ENCODE measurements around the gene SLC5A5.

Gene SLC5A5

GRCh38 chr19:17847538-17848366 is 24.0 kb upstream of the SLC5A5 start, which contains the start of gene JAK3:
Gene JAK3, minus strand, starts transcription at chr19:17847982. Its CDS starts 3,565 bp downstream, at chr19:17844417.
- DNase-seq, result peak; percentile 61 to 82 (median 76)

GRCh38 chr19:17848595-17849292 is 23.0 kb upstream of the SLC5A5 start:
- DNase-seq, result no peak

GRCh38 chr19:17854061-17854460 is 17.7 kb upstream of the SLC5A5 start:
- DNase-seq, result no peak

- DNase-seq, result peak; percentile 92 to 96 (median 94)
Measured at GRCh38 chr19:17855280-17856152, 16.2 kb upstream of the SLC5A5 start.

- DNase-seq, result peak; percentile 93 to 98 (median 96)
Measured at GRCh38 chr19:17859533-17860330, 12.0 kb upstream of the SLC5A5 start, which contains the start of gene RPL18A. Gene RPL18A, plus strand, starts transcription at chr19:17859910. Its CDS starts 47 bp downstream, at chr19:17859957.

GRCh38 chr19:17860331-17860992 is 11.3 kb upstream of the SLC5A5 start:
- DNase-seq, result no peak

- no peak for DNase-seq
Measured at GRCh38 chr19:17860993-17861360, 10.8 kb upstream of the SLC5A5 start.

GRCh38 chr19:17861542-17862402 is 10.0 kb upstream of the SLC5A5 start:
- no peak for DNase-seq

GRCh38 chr19:17862711-17863519 is 8.8 kb upstream of the SLC5A5 start:
- no peak for DNase-seq

GRCh38 chr19:17863520-17864182 is 8.1 kb upstream of the SLC5A5 start:
- DNase-seq, result no peak

GRCh38 chr19:17865364-17866311 is 6.1 kb upstream of the SLC5A5 start:
- DNase-seq, result peak in 1 of 4 experiments; percentile 21

- no peak for DNase-seq
Measured at GRCh38 chr19:17866312-17866963, 5.3 kb upstream of the SLC5A5 start.

GRCh38 chr19:17866964-17867486 is 4.7 kb upstream of the SLC5A5 start:
- DNase-seq, result no peak

- DNase-seq, result no peak
Measured at GRCh38 chr19:17868669-17869068, 3.1 kb upstream of the SLC5A5 start.

- no peak for DNase-seq
Measured at GRCh38 chr19:17869114-17869608, 2.6 kb upstream of the SLC5A5 start.

GRCh38 chr19:17871032-17871877 is 490 bp upstream of the SLC5A5 start:
- DNase-seq, result no peak

Measured in activated naive CD4-positive, alpha-beta T cell (primary cell).